Measurements from ENCODE around the gene ZP2. TPM values are rescaled to one million over a fixed set of nuclear protein-coding genes. Genes with fewer than 3 reads are reported as not detected.
"Not testable (repeated sequence)": the region's sequence is repeated elsewhere in the genome, so short reads cannot be mapped to it uniquely, and the experiment has no call there.

The ZP2 gene
- total RNA-seq, 1 experiment from 2014 or later: not detected

- Histone ChIP-seq H3K4me3 (peak overlapping the region; percentile 84), H3K27me3 (no peaks in the 10 kb centered on the region; the same call in 1 of the 2 replicates), H3K4me1 (no peaks in the 10 kb centered on the region), H3K27ac (no peak overlapping the region), H3K9me3 (replicated peaks) (no peaks in the 10 kb centered on the region), H3K36me3 (no peaks in the 10 kb centered on the region)
- no peak for DNase-seq
Observed at GRCh38 chr16:21157632-21158031, 53.7 kb downstream of the ZP2 start.

DNA sequence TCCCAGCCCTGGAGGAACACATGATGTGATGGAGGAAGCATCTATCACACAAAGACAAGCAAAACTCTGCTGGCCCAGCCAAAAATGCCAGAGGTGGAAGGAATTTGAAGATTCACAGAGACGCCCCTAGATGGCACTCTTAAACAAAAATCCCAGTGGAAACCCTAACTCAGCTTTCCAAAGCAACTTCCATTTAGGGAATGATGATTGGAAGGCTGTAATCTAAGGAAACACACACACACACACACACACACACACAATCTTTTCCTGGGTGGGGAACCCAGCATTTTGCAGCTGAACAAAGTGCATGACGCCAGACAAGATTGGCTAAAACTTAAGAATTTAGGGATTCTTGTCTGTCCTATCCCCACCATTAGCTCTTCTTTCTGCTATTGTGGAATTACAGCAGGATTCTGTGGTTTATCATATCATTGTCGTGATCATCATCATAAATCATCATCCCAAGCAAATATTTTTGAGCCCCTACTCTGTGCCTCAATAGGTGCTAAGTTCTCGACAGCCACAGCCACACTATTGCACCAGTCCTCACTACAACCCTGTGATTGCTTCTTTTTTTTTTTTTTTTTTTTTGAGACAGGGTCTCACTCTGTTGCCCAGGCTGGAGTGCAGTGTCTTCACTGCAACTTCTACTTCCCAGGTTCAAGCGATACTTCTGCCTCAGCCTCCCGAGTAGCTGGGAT, 54.5 kb downstream of the ZP2 start:
- no peak overlapping the region for H3K27ac ChIP-seq
- no peaks in the 10 kb centered on the region for H3K36me3 ChIP-seq
- H3K27me3 ChIP-seq: no peaks in the 10 kb centered on the region; the same call in 1 of the 2 replicates
- no peaks in the 10 kb centered on the region for H3K4me1 ChIP-seq
- H3K9me3 ChIP-seq (replicated peaks): no peaks in the 10 kb centered on the region
- no peak overlapping the region for H3K4me3 ChIP-seq
- DNase-seq: peak; percentile 26 to 79

GRCh38 chr16:21156011-21156410, 55.4 kb downstream of the ZP2 start:
- not testable (repeated sequence) for H3K27ac ChIP-seq, DNase-seq, H3K36me3 ChIP-seq

DNA sequence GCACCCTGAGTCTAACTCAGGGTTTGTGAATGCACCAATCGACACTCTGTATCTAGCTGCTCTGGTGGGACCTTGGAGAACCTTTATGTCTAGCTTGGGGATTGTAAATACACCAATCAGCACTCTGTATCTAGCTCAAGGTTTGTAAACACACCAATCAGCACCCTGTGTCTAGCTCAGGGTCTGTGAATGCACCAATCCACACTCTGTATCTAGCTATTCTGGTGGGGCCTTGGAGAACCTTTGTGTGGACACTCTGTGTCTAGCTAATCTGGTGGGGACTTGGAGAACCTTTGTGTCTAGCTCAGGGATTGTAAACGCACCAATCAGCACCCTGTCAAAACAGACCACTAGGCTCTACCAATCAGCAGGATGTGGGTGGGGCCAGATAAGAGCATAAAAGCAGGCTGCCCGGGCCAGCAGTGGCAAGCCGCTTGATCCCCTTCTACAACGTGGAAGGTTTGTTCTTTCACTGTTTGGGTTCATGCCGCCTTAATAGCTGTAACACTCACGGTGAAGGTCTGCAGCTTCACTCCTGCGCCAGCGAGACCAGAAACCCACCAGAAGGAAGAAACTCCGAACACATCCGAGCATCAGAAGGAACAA, 58.1 kb downstream of the ZP2 start:
- not testable (repeated sequence) for H3K9me3 ChIP-seq (replicated peaks); H3K4me1 ChIP-seq; H3K27ac ChIP-seq; DNase-seq; H3K4me3 ChIP-seq; H3K36me3 ChIP-seq; H3K27me3 ChIP-seq

More at GRCh38 chr16:21156011-21156410, 55.4 kb downstream of the ZP2 start:
- H3K4me3 ChIP-seq; H3K9me3 ChIP-seq (replicated peaks); H3K4me1 ChIP-seq; H3K27me3 ChIP-seq: not testable (repeated sequence)

DNA sequence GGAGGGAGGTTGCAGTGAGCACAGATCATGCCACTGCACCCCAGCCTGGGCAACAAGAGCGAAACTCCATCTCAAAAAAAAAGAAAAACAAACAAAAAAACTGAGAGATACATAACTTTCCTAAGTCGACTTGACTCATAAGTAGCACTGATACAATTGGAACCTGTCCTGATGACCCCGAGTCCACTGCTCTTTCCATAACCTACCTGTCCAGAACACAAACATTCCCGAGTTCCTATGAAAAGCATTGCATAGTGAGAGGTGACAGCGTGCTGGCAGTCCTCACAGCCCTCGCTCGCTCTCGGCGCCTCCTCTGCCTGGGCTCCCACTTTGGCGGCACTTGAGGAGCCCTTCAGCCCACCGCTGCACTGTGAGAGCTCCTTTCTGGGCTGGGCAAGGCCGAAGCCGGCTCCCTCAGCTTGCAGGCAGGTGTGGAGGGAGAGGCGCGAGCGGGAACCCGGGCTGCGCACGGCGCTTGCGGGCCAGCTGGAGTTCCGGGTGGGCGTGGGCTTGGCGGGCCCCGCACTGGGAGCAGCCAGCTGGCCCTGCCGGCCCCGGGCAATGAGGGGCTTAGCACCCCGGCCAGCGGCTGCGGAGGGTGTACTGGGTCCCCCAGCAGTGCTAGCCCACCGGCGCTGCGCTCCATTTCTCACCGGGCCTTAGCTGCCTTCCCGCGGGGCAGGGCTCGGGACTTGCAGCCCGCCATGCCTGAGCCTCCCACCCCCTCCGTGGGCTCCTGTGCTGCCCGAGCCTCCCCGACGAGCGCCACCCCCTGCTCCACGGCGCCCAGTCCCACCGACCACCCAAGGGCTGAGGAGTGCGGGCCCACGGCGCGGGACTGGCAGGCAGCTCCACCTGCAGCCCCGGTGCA, 59.0 kb downstream of the ZP2 start:
- not testable (repeated sequence) for H3K27me3 ChIP-seq; DNase-seq; H3K9me3 ChIP-seq (replicated peaks); H3K27ac ChIP-seq; H3K4me3 ChIP-seq; H3K4me1 ChIP-seq; H3K36me3 ChIP-seq

DNA sequence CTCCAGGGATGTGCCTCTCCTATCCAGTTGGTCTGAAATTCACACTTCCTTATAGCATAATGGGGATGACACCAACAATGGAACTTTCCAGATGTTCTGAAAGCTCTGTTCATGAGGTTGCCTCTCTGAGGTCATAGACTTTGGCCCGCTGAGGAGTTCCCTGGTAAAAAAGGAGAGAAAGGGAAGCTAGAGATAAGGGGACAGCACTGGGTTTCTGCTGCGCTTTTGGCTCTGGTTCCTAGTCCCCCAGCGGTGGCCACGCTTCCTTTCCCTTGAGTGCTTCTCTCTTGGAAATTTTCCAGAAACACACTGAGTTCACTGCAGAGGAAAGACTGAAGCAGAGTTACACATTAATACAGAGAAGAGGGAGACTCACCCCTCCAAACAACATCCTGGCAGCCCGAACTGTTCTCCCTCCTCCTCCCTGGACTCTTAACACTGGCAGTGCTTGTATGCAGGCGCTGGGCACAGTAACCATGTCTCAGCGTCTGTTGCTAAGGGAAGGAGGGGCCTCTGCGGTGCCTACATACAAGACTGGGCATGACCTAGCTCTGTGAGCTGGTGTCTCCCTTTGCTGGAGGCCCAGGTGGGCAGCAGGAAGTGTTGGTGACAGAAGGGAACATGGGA, 60.9 kb downstream of the ZP2 start, which contains the start of gene DNAH3:
DNAH3 (minus strand) TSS at position 472 of the 627 bp plus-strand sequence. CDS start 527 bp downstream, outside the sequence.
- Histone ChIP-seq H3K4me1 (no peaks in the 10 kb centered on the region), H3K9me3 (replicated peaks) (no peaks in the 10 kb centered on the region), H3K4me3 (no peak within 1 kb of the TSS), H3K36me3 (no peaks in the 10 kb centered on the region), H3K27ac (no peak within 1 kb of the TSS), H3K27me3 (peaks cover 5% of the 10 kb centered on the region; the same call in 1 of the 2 replicates)
- DNase-seq: no peak

Other genes with a start within 250 kb of the ZP2 start
- 0.05 TPM in 1 of 2 replicates, not detected in the other for gene DNAH3, start 60.7 kb downstream of the ZP2 start, total RNA-seq (2014; rRNA removed; shearing (Covaris generic))
- 5.5 and 6.8 TPM in 2 replicates for gene LDAF1, start 52.9 kb downstream of the ZP2 start, total RNA-seq (2014; rRNA removed; shearing (Covaris generic))
- gene ANKS4B, start 22.1 kb upstream of the ZP2 start, total RNA-seq (2014; rRNA removed; shearing (Covaris generic)): 0.02 TPM in 1 of 2 replicates, not detected in the other
- not detected in 2 replicates for gene CRYM, start 66.7 kb upstream of the ZP2 start, total RNA-seq (2014; rRNA removed; shearing (Covaris generic))

All from SJCRH30 (cell line).